ENCODE results near the gene PARP1.

PARP1 gene

DNA sequence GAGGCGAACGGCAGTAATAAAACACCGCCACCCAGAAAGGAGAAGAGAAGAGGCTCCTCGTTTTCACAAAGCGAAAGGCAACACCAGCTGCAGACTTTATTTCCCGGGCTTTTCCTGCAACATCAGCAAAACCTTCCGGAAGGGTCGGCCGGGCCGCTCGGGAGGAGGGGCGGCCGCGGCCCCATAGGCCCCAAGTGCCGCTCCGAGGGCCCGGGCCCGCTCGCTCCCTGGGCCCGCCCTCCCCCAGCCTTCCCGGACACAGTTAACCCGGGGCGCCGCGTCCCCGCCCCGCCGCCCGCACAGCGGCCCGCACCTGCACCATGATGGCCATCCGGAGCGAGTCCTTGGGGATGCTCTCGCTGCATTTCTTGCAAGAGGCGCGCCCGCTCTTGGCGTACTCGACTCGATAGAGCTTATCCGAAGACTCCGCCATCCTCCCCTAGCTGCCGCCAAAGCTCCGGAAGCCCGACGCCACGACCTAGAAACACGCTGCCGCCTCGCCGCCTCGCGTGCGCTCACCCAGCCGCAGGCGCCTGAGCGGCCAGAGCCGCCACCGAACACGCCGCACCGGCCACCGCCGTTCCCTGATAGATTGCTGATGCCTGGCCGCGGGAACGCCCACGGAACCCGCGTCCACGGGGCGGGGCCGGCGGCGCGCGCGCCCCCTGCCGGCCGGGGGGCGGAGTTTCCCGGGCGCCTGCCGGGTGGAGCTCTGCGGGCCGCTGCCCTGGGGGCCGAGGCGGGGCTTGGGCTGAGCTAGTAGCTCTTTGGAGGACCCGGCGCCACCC, at the start of gene PARP1:
PARP1 (minus strand) TSS at position 597 of the 788 bp plus-strand sequence; CDS start at position 433, 164 bp downstream.
- ATAC-seq (ENCODE audit: low read depth) = peak; percentile 86
- H3K4me3 ChIP-seq (ENCODE audit: severe bottlenecking) = peak within 1 kb of the TSS; percentile 76
- peak within 1 kb of the TSS; percentile 67 for H3K27ac ChIP-seq (ENCODE audit: poor library complexity, severe bottlenecking)
- H3K36me3 ChIP-seq (ENCODE audit: low read depth) = no peaks in the 10 kb centered on the region
- TF ChIP-seq, protein P1, sequence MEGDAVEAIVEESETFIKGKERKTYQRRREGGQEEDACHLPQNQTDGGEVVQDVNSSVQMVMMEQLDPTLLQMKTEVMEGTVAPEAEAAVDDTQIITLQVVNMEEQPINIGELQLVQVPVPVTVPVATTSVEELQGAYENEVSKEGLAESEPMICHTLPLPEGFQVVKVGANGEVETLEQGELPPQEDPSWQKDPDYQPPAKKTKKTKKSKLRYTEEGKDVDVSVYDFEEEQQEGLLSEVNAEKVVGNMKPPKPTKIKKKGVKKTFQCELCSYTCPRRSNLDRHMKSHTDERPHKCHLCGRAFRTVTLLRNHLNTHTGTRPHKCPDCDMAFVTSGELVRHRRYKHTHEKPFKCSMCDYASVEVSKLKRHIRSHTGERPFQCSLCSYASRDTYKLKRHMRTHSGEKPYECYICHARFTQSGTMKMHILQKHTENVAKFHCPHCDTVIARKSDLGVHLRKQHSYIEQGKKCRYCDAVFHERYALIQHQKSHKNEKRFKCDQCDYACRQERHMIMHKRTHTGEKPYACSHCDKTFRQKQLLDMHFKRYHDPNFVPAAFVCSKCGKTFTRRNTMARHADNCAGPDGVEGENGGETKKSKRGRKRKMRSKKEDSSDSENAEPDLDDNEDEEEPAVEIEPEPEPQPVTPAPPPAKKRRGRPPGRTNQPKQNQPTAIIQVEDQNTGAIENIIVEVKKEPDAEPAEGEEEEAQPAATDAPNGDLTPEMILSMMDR (IDR thresholded peaks at IDR 0.05; ENCODE audit: poor library complexity, severe bottlenecking) = peak; percentile 79
- DNase-seq (ENCODE audit: low spot score) = peak; percentile 87
- H3K9me3 ChIP-seq (ENCODE audit: severe bottlenecking) = no peaks in the 10 kb centered on the region
- peaks cover 8% of the 10 kb centered on the region for H3K4me1 ChIP-seq (ENCODE audit: insufficient read depth, poor library complexity, severe bottlenecking)
- H3K27me3 ChIP-seq (ENCODE audit: insufficient read depth, poor library complexity, severe bottlenecking) = no peaks in the 10 kb centered on the region

DNA sequence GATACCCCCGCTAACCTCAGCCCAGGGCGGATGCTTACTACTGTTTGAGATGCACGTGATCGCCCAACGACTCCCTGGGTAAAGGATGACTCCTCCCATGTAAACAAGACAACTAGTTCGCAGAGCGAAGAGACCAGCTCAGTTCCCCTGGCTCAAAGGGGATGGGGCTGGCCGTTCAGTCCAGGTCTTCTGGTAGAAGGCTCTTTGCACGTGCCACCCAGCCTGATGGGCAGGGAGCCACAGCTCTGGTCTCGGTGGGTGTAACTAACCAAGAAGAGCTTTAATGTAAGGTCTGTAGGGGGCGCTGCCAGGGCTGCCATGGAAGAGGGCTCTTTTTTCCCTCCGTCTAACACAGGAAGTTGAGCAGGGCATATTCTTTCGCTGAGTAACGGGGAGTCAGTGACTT, 49.4 kb upstream of the PARP1 start:
- Histone ChIP-seq H3K4me1 (ENCODE audit: insufficient read depth, poor library complexity, severe bottlenecking) (no peaks in the 10 kb centered on the region), H3K9me3 (ENCODE audit: severe bottlenecking) (no peaks in the 10 kb centered on the region), H3K27ac (ENCODE audit: poor library complexity, severe bottlenecking) (no peak overlapping the region), H3K36me3 (ENCODE audit: low read depth) (no peaks in the 10 kb centered on the region), H3K4me3 (ENCODE audit: severe bottlenecking) (no peak overlapping the region), H3K27me3 (ENCODE audit: insufficient read depth, poor library complexity, severe bottlenecking) (no peaks in the 10 kb centered on the region)
- TF ChIP-seq, protein P1 (IDR thresholded peaks at IDR 0.05; ENCODE audit: poor library complexity, severe bottlenecking) = no peak
- ATAC-seq (ENCODE audit: low read depth) = no peak
- no peak for DNase-seq (ENCODE audit: low spot score)

- Histone ChIP-seq H3K4me1 (ENCODE audit: insufficient read depth, poor library complexity, severe bottlenecking) (no peaks in the 10 kb centered on the region), H3K9me3 (ENCODE audit: severe bottlenecking) (no peaks in the 10 kb centered on the region), H3K27ac (ENCODE audit: poor library complexity, severe bottlenecking) (no peak overlapping the region), H3K4me3 (ENCODE audit: severe bottlenecking) (no peak overlapping the region), H3K27me3 (ENCODE audit: insufficient read depth, poor library complexity, severe bottlenecking) (no peaks in the 10 kb centered on the region), H3K36me3 (ENCODE audit: low read depth) (no peaks in the 10 kb centered on the region)
- DNase-seq (ENCODE audit: low spot score) (no peak), ATAC-seq (ENCODE audit: low read depth) (no peak)
- TF ChIP-seq, protein P1 (IDR thresholded peaks at IDR 0.05; ENCODE audit: poor library complexity, severe bottlenecking) = no peak
These were observed 48.0 kb upstream of the PARP1 start for GRCh38 chr1:226455843-226456242.

DNA sequence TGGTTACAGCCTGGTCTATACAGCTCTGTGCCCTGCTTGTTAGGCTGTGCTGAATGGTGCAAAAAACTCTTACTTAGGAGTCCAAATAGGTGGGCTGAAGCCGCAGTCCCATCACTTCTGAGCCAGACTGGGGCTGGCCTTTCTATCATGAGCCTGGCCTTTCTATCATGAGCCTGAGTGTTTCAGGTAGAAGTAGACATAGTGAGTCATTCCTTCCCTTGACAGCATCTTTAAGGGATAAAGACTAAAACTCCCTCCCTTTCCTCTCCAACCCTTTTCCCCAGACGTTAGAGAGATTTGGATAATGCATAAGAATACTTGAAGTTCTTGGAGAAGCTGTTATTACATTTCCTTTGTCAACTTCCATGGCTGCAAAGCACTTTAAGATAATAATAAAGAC, 46.5 kb upstream of the PARP1 start:
- no peak for ATAC-seq (ENCODE audit: low read depth)
- H3K4me1 ChIP-seq (ENCODE audit: insufficient read depth, poor library complexity, severe bottlenecking) = no peaks in the 10 kb centered on the region
- no peak overlapping the region for H3K27ac ChIP-seq (ENCODE audit: poor library complexity, severe bottlenecking)
- no peaks in the 10 kb centered on the region for H3K27me3 ChIP-seq (ENCODE audit: insufficient read depth, poor library complexity, severe bottlenecking)
- H3K36me3 ChIP-seq (ENCODE audit: low read depth) = no peaks in the 10 kb centered on the region
- TF ChIP-seq, protein P1 (IDR thresholded peaks at IDR 0.05; ENCODE audit: poor library complexity, severe bottlenecking) = no peak
- H3K4me3 ChIP-seq (ENCODE audit: severe bottlenecking) = no peak overlapping the region
- H3K9me3 ChIP-seq (ENCODE audit: severe bottlenecking) = no peaks in the 10 kb centered on the region
- DNase-seq (ENCODE audit: low spot score) = no peak
